HepG2 (cell line): ENCODE data around the gene SPDYE6. TPM values are rescaled to one million over a fixed set of nuclear protein-coding genes. Genes with fewer than 3 reads are reported as not detected.

Source experiments
- ATAC-seq: fragments of 200-7000 bp; cut with Tn5 transposase; 3 replicates; pipeline ENCODE4 v1.9.1; 2020; ENCODE audit warnings: mild to moderate bottlenecking, moderate library complexity
- BruUV-seq: library from RNA; stranded (reverse); fragments of 400-500 nt; replicated peaks from 2 replicates; lab custom pipeline; 2021; lab: Mats Ljungman, UMichigan
- CTCF ChIA-PET: fragments of 300-600 bp; formaldehyde crosslinking; extraction: SDS; loops from one replicate; lab custom pipeline; 2021; ENCODE audit warnings: low total read pairs, inconsistent platforms, low intra/inter-chr PET ratio; lab: Yijun Ruan, JAX
- POLR2A ChIA-PET: fragments of 350-600 bp; sonication (Branson Sonifier 250); formaldehyde crosslinking; loops from one replicate; lab custom pipeline; 2020; ENCODE audit warnings: antibody characterized with exemption, inconsistent platforms; lab: Yijun Ruan, JAX
- DNase-seq: peaks from one replicate; pipeline ENCODE4 v3.0.0-alpha.2; 2015; ENCODE audit warnings: low spot score
- FAIRE-seq: peaks from 3 replicates; lab custom pipeline; 2011; peaks lifted over from hg19 to GRCh38; lab: Jason Lieb, UNC
- H2AFZ ChIP-seq: one replicate; pipeline ENCODE4 v1.6.1; 2011; ENCODE audit warnings: low read length, inconsistent platforms
- H3K27ac ChIP-seq: fragments of 300-600 bp; 3 replicates; pipeline ENCODE4 v1.8.0; 2011; ENCODE audit warnings: mixed run types, mild to moderate bottlenecking, mixed read lengths, low read length, inconsistent platforms; ENCODE audit not compliant: insufficient read depth; ENCODE audit errors: extremely low read length
- H3K27me3 ChIP-seq, 2 experiments: fragments of 200-600 bp in 1 of 2; 2 replicates in 1 of 2; 3 replicates in 1 of 2; pipeline versions ENCODE4 v1.6.0 to v1.8.0; 2011; ENCODE audit warnings: low read length in 2 of 2, mild to moderate bottlenecking in 2 of 2, moderate library complexity in 2 of 2, inconsistent platforms in 1 of 2; ENCODE audit not compliant: insufficient read depth in 2 of 2, control insufficient read depth in 1 of 2
- H3K36me3 ChIP-seq, 2 experiments: fragments of 200-600 bp in 1 of 2; replicated peaks in 1 of 2; 2 replicates in 1 of 2; 3 replicates in 1 of 2; pipeline versions ENCODE4 v1.5.1 to v1.8.0; 2011; ENCODE audit warnings: low read length in 2 of 2, inconsistent platforms in 1 of 2; ENCODE audit not compliant: insufficient read depth in 2 of 2, control insufficient read depth in 1 of 2
- H3K4me1 ChIP-seq: 2 replicates; pipeline ENCODE4 v1.5.1; 2012; ENCODE audit warnings: low read length, inconsistent platforms; ENCODE audit not compliant: insufficient read depth
- H3K4me2 ChIP-seq: 2 replicates; pipeline ENCODE4 v1.6.0; 2011; ENCODE audit warnings: low read depth, low read length, inconsistent platforms
- H3K4me3 ChIP-seq, 3 experiments: fragments of 200-600 bp in 1 of 3; sonication (generic), shearing (Covaris generic) in 1 of 3; replicated peaks in 1 of 3; 2 replicates each; pipeline ENCODE4 v1.5.1; 2011 to 2016; ENCODE audit warnings: low read length in 3 of 3, inconsistent platforms in 2 of 3, low read depth in 2 of 3, mild to moderate bottlenecking in 2 of 3, control low read depth in 1 of 3, mixed read lengths in 1 of 3; ENCODE audit not compliant: insufficient read depth in 1 of 3
- H3K79me2 ChIP-seq: one replicate; pipeline ENCODE4 v1.6.1; 2011; ENCODE audit warnings: low read length, inconsistent platforms; ENCODE audit not compliant: insufficient read depth
- H3K9ac ChIP-seq: 2 replicates; pipeline ENCODE4 v1.6.0; 2011; ENCODE audit warnings: mild to moderate bottlenecking, low read depth, low read length, inconsistent platforms; ENCODE audit not compliant: insufficient read depth
- H3K9me3 ChIP-seq: 2 replicates; pipeline ENCODE4 v1.5.1; 2012; ENCODE audit warnings: mild to moderate bottlenecking, low read length
- H4K20me1 ChIP-seq: 2 replicates; pipeline ENCODE4 v1.6.0; 2011; ENCODE audit warnings: inconsistent platforms, mild to moderate bottlenecking, low read length, moderate library complexity; ENCODE audit not compliant: insufficient read depth
- BCL6 ChIP-seq: IDR thresholded peaks from 2 replicates; pipeline ENCODE4 v1.6.1; 2016; ENCODE audit warnings: missing genetic modification reagents, missing compliant biosample characterization
- HNRNPLL ChIP-seq: fragments of 200-400 bp; formaldehyde crosslinking; IDR thresholded peaks from 2 replicates; pipeline ENCODE4 v1.6.1; 2017; ENCODE audit warnings: mild to moderate bottlenecking, low read depth, low read length; ENCODE audit not compliant: poor library complexity, severe bottlenecking
- MXD3 ChIP-seq: IDR thresholded peaks from 2 replicates; pipeline ENCODE4 v1.6.1; 2016; ENCODE audit warnings: mild to moderate bottlenecking, missing biosample characterization, missing genetic modification reagents
- NR2C2 ChIP-seq: sonication (generic); formaldehyde crosslinking; IDR thresholded peaks from 2 replicates; pipeline ENCODE4 v1.4.0; 2020; ENCODE audit warnings: missing genetic modification reagents, mild to moderate bottlenecking, moderate library complexity, borderline replicate concordance
- PLSCR1 ChIP-seq: sonication (generic); formaldehyde crosslinking; IDR thresholded peaks from 2 replicates; pipeline ENCODE4 v1.5.0; 2020; ENCODE audit warnings: missing genetic modification reagents, mild to moderate bottlenecking, borderline replicate concordance
- STAG1 ChIP-seq: sonication (generic); formaldehyde crosslinking; IDR thresholded peaks from 2 replicates; pipeline ENCODE4 v1.4.0; 2020; ENCODE audit warnings: missing genetic modification reagents
- TRAFD1 ChIP-seq: sonication (generic); formaldehyde crosslinking; IDR thresholded peaks from 2 replicates; pipeline ENCODE4 v1.5.1; 2020; ENCODE audit warnings: missing genetic modification reagents, mild to moderate bottlenecking, borderline replicate concordance
- XRCC5 ChIP-seq: fragments of 200-400 bp; formaldehyde crosslinking; optimal IDR thresholded peaks from 2 replicates; pipeline ENCODE3; 2017; ENCODE audit warnings: mild to moderate bottlenecking, low read length
- ZNF382 ChIP-seq: sonication (generic); formaldehyde crosslinking; IDR thresholded peaks from 2 replicates; pipeline ENCODE4 v1.5.0; 2020; ENCODE audit warnings: missing genetic modification reagents, mild to moderate bottlenecking, borderline replicate concordance
- ZNF556 ChIP-seq: sonication (generic); formaldehyde crosslinking; IDR thresholded peaks from 2 replicates; pipeline ENCODE4 v1.4.0; 2020; ENCODE audit warnings: mild to moderate bottlenecking, missing genetic modification reagents, borderline replicate concordance
- ZNF607 ChIP-seq: sonication (generic); formaldehyde crosslinking; IDR thresholded peaks from 2 replicates; pipeline ENCODE4 v1.5.1; 2020; ENCODE audit warnings: missing genetic modification reagents, mild to moderate bottlenecking, borderline replicate concordance
- ZNF737 ChIP-seq: sonication (generic); formaldehyde crosslinking; IDR thresholded peaks from 2 replicates; pipeline ENCODE4 v1.5.0; 2020; ENCODE audit warnings: missing genetic modification reagents, mild to moderate bottlenecking, borderline replicate concordance
- ZSCAN12 ChIP-seq: sonication (generic); formaldehyde crosslinking; IDR thresholded peaks from 2 replicates; pipeline ENCODE4 v1.9.0; 2021; ENCODE audit warnings: mild to moderate bottlenecking, missing genetic modification reagents
- WGBS: methylation state at CpG from one replicate; pipeline ENCODE4 v1.1.6; 2017; ENCODE audit warnings: low lambda C conversion rate; 5-methylcytosine and 5-hydroxymethylcytosine counted together
- in situ Hi-C: cut with HindIII; loops from 2 replicates; pipeline ENCODE4 v1.10.0; 2017; ENCODE audit warnings: low pct_unique_long_range_greater_than_20kb; ENCODE audit not compliant: extremely low pct_ligation_motif_present
- intact Hi-C: fragments of 100-400 bp; cut with micrococcal nuclease; formaldehyde crosslinking; loops from one replicate; pipeline ENCODE4 v1.10.0; 2022; ENCODE audit not compliant: unreplicated experiment
- polyA plus RNA-seq, 8 experiments: library from polyadenylated mRNA; depleted of rRNA in 3 of 8; stranded (reverse) in 7 of 8; unstranded in 1 of 8; fragments of >200 nt; fragmentation: Illumina TruSeq in 4 of 8; extraction: Trizol in 4 of 8; gene quantifications; 2 replicates each; pipeline versions ENCODE4 v1.2.1 to v1.2.3, GENCODE V29; 2011 to 2016; ENCODE audit warnings: low read depth in 4 of 8, missing spikeins in 1 of 8, mixed read lengths in 1 of 8; ENCODE audit not compliant: insufficient read depth in 1 of 8
- total RNA-seq, 5 experiments: library from RNA; depleted of rRNA; stranded (reverse); fragments of >200 nt; fragmentation: Illumina TruSeq; extraction: Trizol; gene quantifications; 2 replicates each; pipeline ENCODE4 v1.2.3, GENCODE V29; 2016; ENCODE audit warnings: low read depth in 1 of 5

Gene SPDYE6
- total and polyA plus RNA-seq, 2 of the 13 experiments (the other 11 are each of a cell fraction or from before 2014, with no cell fraction given), result 0.07 TPM; not detected in 1

- Histone ChIP-seq H3K9me3 (no peaks in the 10 kb centered on the region), H4K20me1 (no peaks in the 10 kb centered on the region), H3K27ac (no peak overlapping the region), H3K9ac (no peak overlapping the region), H3K4me1 (no peaks in the 10 kb centered on the region), H3K27me3 (no peaks in the 10 kb centered on the region), H3K79me2 (no peaks in the 10 kb centered on the region), H3K4me3 (no peak overlapping the region), H3K36me3 (no peaks in the 10 kb centered on the region), H2AFZ (no peak overlapping the region), H3K4me2 (no peak overlapping the region)
- DNase-seq, result no peak
- no peak for TF ChIP-seq BCL6 (CRISPR knock-in tag)
- peak; percentile 28; the same call in 1 of the 2 replicates for TF ChIP-seq STAG1 (CRISPR knock-in tag)
- ATAC-seq, result peak; percentile 56
- intact Hi-C loops, result no loop called here
- ChIA-PET CTCF (no interaction called here), POLR2A (no interaction called here)
- in situ Hi-C loops, result no loop called here
- no TSS peak for BruUV-seq
- no peak for FAIRE-seq
- WGBS, result 74% methylated on average over 16 of the region's 24 CpGs
Observed at GRCh38 chr7:102317231-102318059, 38.8 kb downstream of the SPDYE6 start.

- in situ Hi-C loops, result no loop called here
- Histone ChIP-seq H3K36me3 (no peaks in the 10 kb centered on the region), H3K27ac (no peak overlapping the region), H2AFZ (no peak overlapping the region), H4K20me1 (no peaks in the 10 kb centered on the region), H3K4me2 (no peak overlapping the region), H3K4me3 (no peak overlapping the region), H3K9me3 (no peaks in the 10 kb centered on the region), H3K9ac (no peak overlapping the region), H3K79me2 (no peaks in the 10 kb centered on the region), H3K4me1 (no peaks in the 10 kb centered on the region), H3K27me3 (no peaks in the 10 kb centered on the region)
- WGBS, result 72% methylated on average over 18 of the region's 22 CpGs
- POLR2A ChIA-PET, result no interaction called here
- FAIRE-seq, result no peak
- CTCF ChIA-PET, result no interaction called here
- ATAC-seq, result no peak
- DNase-seq, result no peak
- intact Hi-C loops, result no loop called here
- BruUV-seq, result no TSS peak
- TF ChIP-seq TRAFD1 (CRISPR knock-in tag) (no peak), NR2C2 (CRISPR knock-in tag) (no peak), ZNF382 (CRISPR knock-in tag) (no peak), XRCC5 (no peak), ZNF737 (CRISPR knock-in tag) (no peak), HNRNPLL (no peak), ZSCAN12 (no peak), MXD3 (CRISPR knock-in tag) (no peak), ZNF556 (CRISPR knock-in tag) (no peak), ZNF607 (no peak), PLSCR1 (CRISPR knock-in tag) (no peak)
Observed at GRCh38 chr7:102313997-102314780, 42.1 kb downstream of the SPDYE6 start.
